GM18505 (cell line): ENCODE data around the gene LRRC3B.
"Not testable (repeated sequence)": the region's sequence is repeated elsewhere in the genome, so short reads cannot be mapped to it uniquely, and the experiment has no call there.

Experiments
- ATAC-seq: cut with Tn5 transposase; IDR thresholded peaks from one replicate; pipeline ENCODE4 v1.9.1; 2021; ENCODE audit not compliant: unreplicated experiment
- POLR2A ChIP-seq: IDR thresholded peaks from 4 replicates; pipeline ENCODE4 v1.6.1; 2011; ENCODE audit warnings: borderline replicate concordance; ENCODE audit not compliant: insufficient read depth, insufficient read length; ENCODE audit errors: extremely low read depth

The LRRC3B gene

GRCh38 chr3:26622621-26623418, at the start of gene LRRC3B:
Gene LRRC3B (plus strand): TSS chr3:26622772. CDS start chr3:26709673, 86,901 bp downstream.
- TF ChIP-seq POLR2A = no peak
- no peak for ATAC-seq

GRCh38 chr3:26574766-26575165, 47.8 kb upstream of the LRRC3B start:
- ATAC-seq = no peak
- no peak for TF ChIP-seq POLR2A

GRCh38 chr3:26579116-26579515, 43.5 kb upstream of the LRRC3B start:
- ATAC-seq = no peak
- no peak for TF ChIP-seq POLR2A

- TF ChIP-seq POLR2A = no peak
- no peak for ATAC-seq
Measured at GRCh38 chr3:26587571-26587970, 35.0 kb upstream of the LRRC3B start.

GRCh38 chr3:26588931-26589330, 33.6 kb upstream of the LRRC3B start:
- TF ChIP-seq POLR2A = no peak
- ATAC-seq = no peak

- TF ChIP-seq POLR2A = no peak
- ATAC-seq = no peak
Measured at GRCh38 chr3:26589678-26590077, 32.9 kb upstream of the LRRC3B start.

GRCh38 chr3:26590919-26591484, 31.6 kb upstream of the LRRC3B start:
- ATAC-seq = no peak

GRCh38 chr3:26591926-26592325, 30.6 kb upstream of the LRRC3B start:
- TF ChIP-seq POLR2A = no peak

More at GRCh38 chr3:26590919-26591484, 31.6 kb upstream of the LRRC3B start:
- no peak for TF ChIP-seq POLR2A

GRCh38 chr3:26592451-26592850, 30.1 kb upstream of the LRRC3B start:
- TF ChIP-seq POLR2A = no peak
- no peak for ATAC-seq

More at GRCh38 chr3:26591926-26592325, 30.6 kb upstream of the LRRC3B start:
- ATAC-seq = no peak

- ATAC-seq = no peak
- no peak for TF ChIP-seq POLR2A
Measured at GRCh38 chr3:26596335-26596734, 26.2 kb upstream of the LRRC3B start.

GRCh38 chr3:26603311-26603710, 19.3 kb upstream of the LRRC3B start:
- not testable (repeated sequence) for ATAC-seq

GRCh38 chr3:26603771-26604170, 18.8 kb upstream of the LRRC3B start:
- not testable (repeated sequence) for ATAC-seq

GRCh38 chr3:26614006-26614685, 8.4 kb upstream of the LRRC3B start:
- no peak for TF ChIP-seq POLR2A
- no peak for ATAC-seq

GRCh38 chr3:26621176-26621575, 1.4 kb upstream of the LRRC3B start:
- no peak for TF ChIP-seq POLR2A
- no peak for ATAC-seq
